Type B pancreatic cell (in vitro differentiated cells): ENCODE measurements around the gene PTPRR. TPM values are rescaled to one million over a fixed set of nuclear protein-coding genes. Genes with fewer than 3 reads are reported as not detected.

ENCODE experiments used
- DNase-seq: peaks from one replicate; pipeline ENCODE4 v3.0.0; 2021; ENCODE audit warnings: mixed read lengths; ENCODE audit not compliant: unreplicated experiment; ENCODE audit errors: extremely low spot score
- H3K27ac Mint-ChIP-seq: 2 replicates; pipeline ENCODE4 v1.8.0; 2021; ENCODE audit warnings: mild to moderate bottlenecking, mixed read lengths
- H3K27me3 Mint-ChIP-seq: 2 replicates; pipeline ENCODE4 v1.8.0; 2021; ENCODE audit warnings: mixed read lengths
- H3K36me3 Mint-ChIP-seq: 2 replicates; pipeline ENCODE4 v1.8.0; 2021; ENCODE audit warnings: mixed read lengths
- H3K4me1 Mint-ChIP-seq: one replicate; pipeline ENCODE4 v1.8.0; 2021; ENCODE audit warnings: mixed read lengths; ENCODE audit not compliant: unreplicated experiment
- H3K4me3 Mint-ChIP-seq: 2 replicates; pipeline ENCODE4 v1.8.0; 2021; ENCODE audit warnings: mild to moderate bottlenecking, mixed read lengths
- H3K9me3 Mint-ChIP-seq: 2 replicates; pipeline ENCODE4 v1.8.0; 2021; ENCODE audit warnings: mixed read lengths
- total RNA-seq: library from RNA; stranded (reverse); gene quantifications from 2 replicates; pipeline ENCODE4 v1.2.1, GENCODE V29; 2021; ENCODE audit warnings: low replicate concordance
- TF ChIP-seq, protein P1 (sequence below): fragments of 200-600 bp; sonication (generic); conservative IDR thresholded peaks from 2 replicates; pipeline ENCODE4 v1.5.0; 2021; ENCODE audit warnings: antibody characterized with exemption, mild to moderate bottlenecking

Gene PTPRR
- total RNA-seq, 1 donor from 2014 or later, result 0.77 TPM

DNA sequence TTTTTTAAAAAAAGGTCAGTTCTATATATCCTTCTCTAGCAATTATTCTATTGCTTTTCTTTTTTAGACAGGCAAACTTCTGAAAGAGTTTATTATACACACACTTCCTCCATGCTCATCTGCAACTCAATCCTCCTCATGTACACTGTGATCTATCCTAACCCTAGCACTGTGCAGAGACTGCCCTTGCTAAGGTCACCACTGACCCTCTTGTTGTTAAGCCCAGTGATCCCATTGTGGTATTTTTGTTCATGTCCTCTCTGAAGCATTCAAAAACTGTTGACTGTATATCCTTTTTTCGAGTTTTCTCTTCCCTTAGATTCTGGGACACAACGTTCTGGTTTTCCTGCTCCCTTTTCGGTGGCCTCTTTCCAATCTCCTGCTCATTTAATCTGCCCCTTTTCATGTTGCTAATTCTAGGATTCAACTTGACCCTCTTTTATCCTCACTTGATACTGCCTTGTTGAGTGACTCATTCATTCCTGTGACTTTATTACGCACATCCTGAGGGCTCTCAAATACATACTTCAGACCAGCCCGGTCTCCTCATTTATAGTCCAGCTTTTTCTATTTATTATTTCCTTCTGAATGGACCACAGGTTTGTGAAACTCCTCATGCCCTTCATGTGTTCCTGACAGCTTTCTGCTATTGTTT, 229.4 kb downstream of the PTPRR start:
- Mint-ChIP-seq H3K4me1 (peaks cover 4% of the 10 kb centered on the region), H3K4me3 (no peak overlapping the region), H3K36me3 (no peaks in the 10 kb centered on the region), H3K27me3 (no peaks in the 10 kb centered on the region), H3K9me3 (no peaks in the 10 kb centered on the region), H3K27ac (no peak overlapping the region)
- TF ChIP-seq, protein P1, sequence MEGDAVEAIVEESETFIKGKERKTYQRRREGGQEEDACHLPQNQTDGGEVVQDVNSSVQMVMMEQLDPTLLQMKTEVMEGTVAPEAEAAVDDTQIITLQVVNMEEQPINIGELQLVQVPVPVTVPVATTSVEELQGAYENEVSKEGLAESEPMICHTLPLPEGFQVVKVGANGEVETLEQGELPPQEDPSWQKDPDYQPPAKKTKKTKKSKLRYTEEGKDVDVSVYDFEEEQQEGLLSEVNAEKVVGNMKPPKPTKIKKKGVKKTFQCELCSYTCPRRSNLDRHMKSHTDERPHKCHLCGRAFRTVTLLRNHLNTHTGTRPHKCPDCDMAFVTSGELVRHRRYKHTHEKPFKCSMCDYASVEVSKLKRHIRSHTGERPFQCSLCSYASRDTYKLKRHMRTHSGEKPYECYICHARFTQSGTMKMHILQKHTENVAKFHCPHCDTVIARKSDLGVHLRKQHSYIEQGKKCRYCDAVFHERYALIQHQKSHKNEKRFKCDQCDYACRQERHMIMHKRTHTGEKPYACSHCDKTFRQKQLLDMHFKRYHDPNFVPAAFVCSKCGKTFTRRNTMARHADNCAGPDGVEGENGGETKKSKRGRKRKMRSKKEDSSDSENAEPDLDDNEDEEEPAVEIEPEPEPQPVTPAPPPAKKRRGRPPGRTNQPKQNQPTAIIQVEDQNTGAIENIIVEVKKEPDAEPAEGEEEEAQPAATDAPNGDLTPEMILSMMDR, result no peak
- DNase-seq, result no peak

DNA sequence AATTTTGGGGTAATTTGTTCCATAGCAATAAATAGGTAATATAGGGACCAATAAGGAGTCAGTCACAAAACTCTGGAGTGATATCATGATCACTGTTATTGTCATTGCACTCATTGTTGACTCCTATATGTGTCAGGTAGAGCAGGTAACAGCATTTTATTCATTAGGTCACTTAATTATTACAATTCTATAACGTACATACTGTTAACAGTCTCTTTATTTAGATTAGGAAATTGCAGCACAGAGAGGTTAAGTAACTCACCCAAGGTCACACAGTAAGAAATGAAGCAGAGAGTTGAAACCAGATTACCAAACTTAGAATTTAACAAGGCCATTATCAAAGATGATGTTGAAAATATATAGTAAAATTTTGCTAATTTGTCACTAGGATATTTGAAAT, 233.6 kb downstream of the PTPRR start:
- TF ChIP-seq, protein P1, result no peak
- H3K4me1 Mint-ChIP-seq, result no peaks in the 10 kb centered on the region
- no peaks in the 10 kb centered on the region for H3K36me3 Mint-ChIP-seq
- H3K27me3 Mint-ChIP-seq, result no peaks in the 10 kb centered on the region
- no peak overlapping the region for H3K27ac Mint-ChIP-seq
- no peak for DNase-seq
- no peak overlapping the region for H3K4me3 Mint-ChIP-seq
- H3K9me3 Mint-ChIP-seq, result no peaks in the 10 kb centered on the region

DNA sequence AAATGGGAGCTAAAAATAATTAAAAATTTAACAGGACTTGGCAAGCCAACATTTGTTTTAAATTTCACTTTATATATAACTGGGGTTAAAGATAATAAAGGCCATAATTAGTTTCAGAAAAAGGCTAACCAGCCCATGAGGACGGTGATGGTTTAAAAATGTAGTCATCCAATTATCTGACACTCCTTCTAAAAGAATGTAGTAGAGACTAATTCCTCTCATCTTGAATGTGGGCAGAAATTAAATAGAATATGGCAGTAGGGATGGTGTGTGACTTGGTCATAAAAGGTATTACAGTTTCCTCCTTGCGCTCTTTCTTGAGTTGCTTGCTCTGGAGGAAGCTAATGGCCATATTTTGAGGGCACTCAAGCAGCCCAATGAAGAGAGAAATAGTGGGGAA, 234.2 kb downstream of the PTPRR start:
- H3K4me3 Mint-ChIP-seq, result no peak overlapping the region
- H3K9me3 Mint-ChIP-seq, result no peaks in the 10 kb centered on the region
- TF ChIP-seq, protein P1, result no peak
- H3K36me3 Mint-ChIP-seq, result no peaks in the 10 kb centered on the region
- no peak for DNase-seq
- H3K27me3 Mint-ChIP-seq, result no peaks in the 10 kb centered on the region
- H3K4me1 Mint-ChIP-seq, result no peaks in the 10 kb centered on the region
- no peak overlapping the region for H3K27ac Mint-ChIP-seq

DNA sequence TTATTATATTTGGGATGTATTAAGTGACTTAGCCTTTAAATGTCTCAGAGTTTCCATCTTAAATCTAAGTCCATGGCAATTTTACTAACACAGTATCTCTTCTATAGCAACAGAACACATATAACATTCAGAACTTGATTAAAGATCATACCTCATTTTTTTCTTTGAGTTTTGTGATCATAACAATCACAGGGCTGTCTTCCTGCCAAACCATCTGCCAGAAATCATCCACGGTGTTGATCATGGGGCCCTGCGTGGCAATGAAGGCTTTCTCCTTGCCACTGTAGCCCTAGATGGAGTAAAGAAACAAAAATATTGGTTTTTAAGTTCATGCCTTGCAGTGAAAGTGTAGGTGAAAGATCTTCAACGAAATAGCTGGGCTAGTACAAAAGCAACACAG, 236.6 kb downstream of the PTPRR start:
- no peaks in the 10 kb centered on the region for H3K4me1 Mint-ChIP-seq
- no peaks in the 10 kb centered on the region for H3K9me3 Mint-ChIP-seq
- no peaks in the 10 kb centered on the region for H3K36me3 Mint-ChIP-seq
- H3K27ac Mint-ChIP-seq, result no peak overlapping the region
- H3K4me3 Mint-ChIP-seq, result no peak overlapping the region
- TF ChIP-seq, protein P1, result no peak
- no peak for DNase-seq
- H3K27me3 Mint-ChIP-seq, result no peaks in the 10 kb centered on the region

DNA sequence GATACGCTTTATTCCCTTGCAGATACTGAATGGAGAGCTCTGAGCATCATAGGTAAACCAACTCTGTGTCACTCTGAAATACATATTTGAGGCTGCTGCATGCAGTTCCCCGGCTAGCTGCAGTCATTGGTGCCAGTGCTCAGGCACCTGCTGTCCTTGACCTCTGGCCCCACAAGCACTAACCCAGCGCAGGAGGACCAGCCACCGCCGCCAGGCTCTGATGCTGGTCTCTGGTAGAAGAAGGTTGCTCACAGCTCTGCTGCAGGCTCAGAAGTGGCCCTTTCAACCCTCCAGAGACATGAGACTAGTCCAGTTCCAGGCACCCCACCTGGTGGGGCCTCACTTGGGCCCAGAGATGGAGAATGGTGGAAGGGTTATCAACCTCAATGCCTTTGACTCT, 248.8 kb downstream of the PTPRR start:
- TF ChIP-seq, protein P1, result no peak
- no peak for DNase-seq
- peaks cover 3% of the 10 kb centered on the region for H3K27me3 Mint-ChIP-seq
- H3K27ac Mint-ChIP-seq, result no peak overlapping the region
- no peak overlapping the region for H3K4me3 Mint-ChIP-seq
- no peaks in the 10 kb centered on the region for H3K36me3 Mint-ChIP-seq
- H3K9me3 Mint-ChIP-seq, result no peaks in the 10 kb centered on the region
- no peaks in the 10 kb centered on the region for H3K4me1 Mint-ChIP-seq

DNA sequence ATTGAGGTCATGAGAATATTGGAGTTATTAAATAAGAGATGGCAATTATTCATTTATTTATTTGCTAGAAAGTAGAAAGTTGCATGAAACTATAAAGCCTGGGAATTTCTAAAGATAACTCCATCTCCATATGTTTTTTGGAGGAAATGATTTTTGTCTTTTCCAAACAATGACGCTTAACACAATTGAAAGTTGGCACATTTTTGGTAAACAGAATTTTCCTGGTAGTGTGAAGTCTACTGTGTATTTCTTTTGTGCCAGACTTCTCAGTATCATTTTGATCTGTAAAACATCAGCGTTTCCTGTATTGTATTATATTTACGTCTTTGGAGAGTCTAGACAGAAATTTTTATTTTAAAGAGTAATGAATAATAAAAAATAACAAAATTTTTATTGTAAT, 249.6 kb downstream of the PTPRR start:
- H3K9me3 Mint-ChIP-seq, result no peaks in the 10 kb centered on the region
- no peaks in the 10 kb centered on the region for H3K4me1 Mint-ChIP-seq
- no peak for DNase-seq
- TF ChIP-seq, protein P1, result no peak
- no peaks in the 10 kb centered on the region for H3K36me3 Mint-ChIP-seq
- H3K4me3 Mint-ChIP-seq, result no peak overlapping the region
- peaks cover 3% of the 10 kb centered on the region for H3K27me3 Mint-ChIP-seq
- H3K27ac Mint-ChIP-seq, result no peak overlapping the region
